Fibroblast of villous mesenchyme (primary cell): ENCODE data around the gene APOA4. TPM values are rescaled to one million over a fixed set of nuclear protein-coding genes. Genes with fewer than 3 reads are reported as not detected.
"Not testable (repeated sequence)": the region's sequence is repeated elsewhere in the genome, so short reads cannot be mapped to it uniquely, and the experiment has no call there.

Experiments
- DNase-seq: peaks from one replicate; pipeline ENCODE4 v3.0.0-alpha.2; 2010; ENCODE audit warnings: low read depth
- H3K4me3 ChIP-seq: 2 replicates; pipeline ENCODE4 v1.5.1; 2011; ENCODE audit warnings: low read depth, mild to moderate bottlenecking, low read length
- total RNA-seq: library from RNA; depleted of rRNA; stranded (reverse); fragments of >200 nt; gene quantifications from 2 replicates; pipeline ENCODE4 v1.2.3, GENCODE V29; 2012
- TF ChIP-seq, protein P1 (sequence below): IDR thresholded peaks from 2 replicates; pipeline ENCODE4 v1.5.1; 2012; ENCODE audit warnings: low read depth, mild to moderate bottlenecking, low read length; ENCODE audit not compliant: insufficient read depth

Gene APOA4
- total RNA-seq, 1 donor = not detected

DNA sequence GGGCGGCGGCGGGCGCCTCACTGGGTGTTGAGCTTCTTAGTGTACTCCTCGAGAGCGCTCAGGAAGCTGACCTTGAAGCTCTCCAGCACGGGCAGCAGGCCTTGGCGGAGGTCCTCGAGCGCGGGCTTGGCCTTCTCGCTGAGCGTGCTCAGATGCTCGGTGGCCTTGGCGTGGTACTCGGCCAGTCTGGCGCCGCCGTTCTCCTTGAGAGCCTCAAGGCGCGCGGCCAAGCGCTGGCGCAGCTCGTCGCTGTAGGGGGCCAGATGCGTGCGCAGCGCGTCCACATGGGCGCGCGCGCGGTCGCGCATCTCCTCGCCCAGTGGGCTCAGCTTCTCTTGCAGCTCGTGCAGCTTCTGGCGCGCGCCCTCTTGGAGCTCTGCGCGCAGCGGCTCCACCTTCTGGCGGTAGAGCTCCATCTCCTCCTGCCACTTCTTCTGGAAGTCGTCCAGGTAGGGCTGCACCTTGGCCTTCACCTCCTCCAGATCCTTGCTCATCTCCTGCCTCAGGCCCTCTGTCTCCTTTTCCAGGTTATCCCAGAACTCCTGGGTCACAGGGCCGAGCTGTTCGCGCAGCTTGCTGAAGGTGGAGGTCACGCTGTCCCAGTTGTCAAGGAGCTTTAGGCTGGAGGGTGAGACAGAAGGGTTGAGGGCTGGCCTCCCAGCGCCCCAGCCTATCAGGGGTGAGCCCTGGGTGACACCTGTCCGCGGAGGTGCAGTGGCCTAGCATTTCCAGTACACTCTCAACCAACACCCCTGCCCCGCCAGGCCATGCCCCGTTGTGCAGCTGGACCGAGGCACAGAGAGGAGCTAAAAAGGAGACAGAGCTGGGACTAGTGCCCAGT is 12.9 kb upstream of the APOA4 start:
- peak; percentile 87 for DNase-seq
- TF ChIP-seq, protein P1, sequence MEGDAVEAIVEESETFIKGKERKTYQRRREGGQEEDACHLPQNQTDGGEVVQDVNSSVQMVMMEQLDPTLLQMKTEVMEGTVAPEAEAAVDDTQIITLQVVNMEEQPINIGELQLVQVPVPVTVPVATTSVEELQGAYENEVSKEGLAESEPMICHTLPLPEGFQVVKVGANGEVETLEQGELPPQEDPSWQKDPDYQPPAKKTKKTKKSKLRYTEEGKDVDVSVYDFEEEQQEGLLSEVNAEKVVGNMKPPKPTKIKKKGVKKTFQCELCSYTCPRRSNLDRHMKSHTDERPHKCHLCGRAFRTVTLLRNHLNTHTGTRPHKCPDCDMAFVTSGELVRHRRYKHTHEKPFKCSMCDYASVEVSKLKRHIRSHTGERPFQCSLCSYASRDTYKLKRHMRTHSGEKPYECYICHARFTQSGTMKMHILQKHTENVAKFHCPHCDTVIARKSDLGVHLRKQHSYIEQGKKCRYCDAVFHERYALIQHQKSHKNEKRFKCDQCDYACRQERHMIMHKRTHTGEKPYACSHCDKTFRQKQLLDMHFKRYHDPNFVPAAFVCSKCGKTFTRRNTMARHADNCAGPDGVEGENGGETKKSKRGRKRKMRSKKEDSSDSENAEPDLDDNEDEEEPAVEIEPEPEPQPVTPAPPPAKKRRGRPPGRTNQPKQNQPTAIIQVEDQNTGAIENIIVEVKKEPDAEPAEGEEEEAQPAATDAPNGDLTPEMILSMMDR = peak; percentile 62
- H3K4me3 ChIP-seq = peak overlapping the region; percentile 48

DNA sequence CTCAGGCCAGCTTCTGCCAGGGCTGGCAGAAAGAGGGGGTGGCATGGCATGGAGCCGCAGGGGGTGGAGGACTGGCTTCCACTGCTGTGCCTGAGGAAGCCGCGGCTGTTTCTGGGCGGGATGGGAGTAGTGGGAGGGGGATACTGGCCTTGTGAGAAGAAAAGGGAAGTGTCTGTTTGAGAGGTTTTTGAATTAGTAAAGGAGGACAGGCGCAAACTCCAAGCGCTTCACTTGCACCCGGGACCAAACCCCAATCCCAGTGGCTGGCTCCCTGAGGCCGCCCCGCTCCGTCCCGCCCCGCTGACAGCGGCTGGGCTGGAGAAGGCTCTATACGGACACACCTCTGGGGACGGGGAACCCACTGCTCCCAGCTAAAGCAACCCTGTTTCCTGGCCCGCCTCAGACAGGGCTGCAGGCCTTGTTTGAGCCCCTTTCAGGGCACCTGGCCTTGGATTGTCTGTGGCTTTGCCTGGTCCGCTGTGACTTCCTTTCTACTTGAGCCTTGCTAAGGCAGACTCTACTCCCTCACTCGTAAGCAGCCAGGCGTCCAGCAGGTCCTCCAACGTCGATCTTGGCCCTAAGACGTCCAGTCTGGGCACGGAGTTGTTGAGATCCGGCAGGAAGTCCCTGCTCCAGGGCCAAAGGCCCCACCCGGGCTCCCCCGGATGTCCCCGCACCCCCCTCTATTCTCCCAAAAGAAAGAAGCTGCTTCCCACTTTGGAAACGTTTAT is 12.1 kb upstream of the APOA4 start:
- TF ChIP-seq, protein P1 = no peak
- no peak for DNase-seq
- peak overlapping the region; percentile 48 for H3K4me3 ChIP-seq

DNA sequence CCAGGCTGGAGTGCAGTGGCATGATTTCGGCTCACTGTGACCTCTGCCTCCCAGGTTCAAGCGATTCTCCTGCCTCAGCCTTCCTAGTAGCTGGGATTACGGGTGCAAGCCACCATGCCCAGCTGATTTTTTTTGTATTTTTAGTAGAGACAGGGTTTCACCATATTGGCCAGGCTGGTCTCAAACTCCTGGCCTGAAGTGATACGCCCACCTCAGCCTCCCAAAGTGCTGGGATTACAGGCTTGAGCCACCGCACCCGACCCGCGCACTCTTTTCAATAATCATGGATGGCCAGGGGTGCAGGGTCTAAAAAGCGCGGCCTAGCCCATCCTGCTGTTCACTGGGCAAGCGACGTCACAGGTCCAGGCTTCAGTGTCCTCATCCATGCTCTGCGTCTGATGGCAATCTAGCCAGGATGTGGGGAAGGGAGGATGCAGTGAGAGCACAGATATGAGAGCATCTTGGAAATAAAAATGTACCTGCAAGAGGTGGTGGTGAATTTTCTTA is 11.5 kb upstream of the APOA4 start:
- DNase-seq, H3K4me3 ChIP-seq: not testable (repeated sequence)

DNA sequence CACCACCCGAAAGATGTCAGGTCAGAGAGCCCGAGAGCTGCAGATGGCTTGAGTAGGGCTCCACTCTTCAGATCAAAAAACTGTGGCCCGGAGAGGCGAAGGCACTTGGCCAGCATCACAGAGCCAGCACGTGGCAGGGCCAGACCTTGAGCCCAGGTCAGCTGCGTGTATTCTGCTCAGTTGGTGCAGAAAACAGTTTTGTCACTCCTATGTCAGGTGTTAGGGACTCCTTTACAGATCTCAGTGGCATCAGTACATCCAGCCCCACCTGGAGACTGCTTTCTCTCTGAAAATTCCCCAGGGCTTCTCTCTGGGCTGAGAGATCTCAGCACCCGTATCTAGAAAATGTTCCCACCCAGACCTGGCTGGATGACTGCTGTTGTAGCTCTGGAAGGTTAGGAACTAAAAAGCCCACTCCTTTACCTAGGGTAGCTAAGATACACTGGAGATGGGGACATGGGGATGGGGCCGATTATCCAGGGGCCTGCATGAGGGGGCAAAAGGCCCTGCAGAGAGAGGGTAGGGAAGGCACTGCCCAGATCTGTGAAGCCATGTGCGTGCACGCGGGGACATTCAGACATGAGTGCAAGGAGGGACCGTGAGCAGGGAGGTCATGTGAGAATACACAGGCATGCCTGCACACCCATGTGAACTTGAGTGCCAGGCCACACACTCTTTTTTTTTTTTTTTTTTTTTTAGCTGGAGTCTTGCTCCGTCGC is 10.9 kb upstream of the APOA4 start:
- H3K4me3 ChIP-seq = no peak overlapping the region
- TF ChIP-seq, protein P1 = no peak
- no peak for DNase-seq

DNA sequence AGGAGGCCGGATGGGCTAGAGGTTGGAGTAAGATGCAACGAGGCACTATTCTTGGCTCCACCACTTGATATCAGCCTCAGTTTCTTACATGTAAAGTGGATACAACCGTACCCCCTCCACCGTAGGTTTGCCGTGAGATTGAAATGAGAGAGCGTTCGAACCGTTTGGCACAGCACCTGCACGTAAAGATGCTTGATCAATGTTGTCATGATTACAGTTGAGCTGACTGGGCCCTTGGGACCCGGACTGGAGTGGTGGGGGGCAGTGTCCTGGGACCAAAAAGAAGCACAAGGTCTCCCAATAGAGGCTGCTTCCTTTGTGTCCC is 10.3 kb upstream of the APOA4 start:
- DNase-seq = no peak
- H3K4me3 ChIP-seq = no peak overlapping the region
- TF ChIP-seq, protein P1 = no peak

DNA sequence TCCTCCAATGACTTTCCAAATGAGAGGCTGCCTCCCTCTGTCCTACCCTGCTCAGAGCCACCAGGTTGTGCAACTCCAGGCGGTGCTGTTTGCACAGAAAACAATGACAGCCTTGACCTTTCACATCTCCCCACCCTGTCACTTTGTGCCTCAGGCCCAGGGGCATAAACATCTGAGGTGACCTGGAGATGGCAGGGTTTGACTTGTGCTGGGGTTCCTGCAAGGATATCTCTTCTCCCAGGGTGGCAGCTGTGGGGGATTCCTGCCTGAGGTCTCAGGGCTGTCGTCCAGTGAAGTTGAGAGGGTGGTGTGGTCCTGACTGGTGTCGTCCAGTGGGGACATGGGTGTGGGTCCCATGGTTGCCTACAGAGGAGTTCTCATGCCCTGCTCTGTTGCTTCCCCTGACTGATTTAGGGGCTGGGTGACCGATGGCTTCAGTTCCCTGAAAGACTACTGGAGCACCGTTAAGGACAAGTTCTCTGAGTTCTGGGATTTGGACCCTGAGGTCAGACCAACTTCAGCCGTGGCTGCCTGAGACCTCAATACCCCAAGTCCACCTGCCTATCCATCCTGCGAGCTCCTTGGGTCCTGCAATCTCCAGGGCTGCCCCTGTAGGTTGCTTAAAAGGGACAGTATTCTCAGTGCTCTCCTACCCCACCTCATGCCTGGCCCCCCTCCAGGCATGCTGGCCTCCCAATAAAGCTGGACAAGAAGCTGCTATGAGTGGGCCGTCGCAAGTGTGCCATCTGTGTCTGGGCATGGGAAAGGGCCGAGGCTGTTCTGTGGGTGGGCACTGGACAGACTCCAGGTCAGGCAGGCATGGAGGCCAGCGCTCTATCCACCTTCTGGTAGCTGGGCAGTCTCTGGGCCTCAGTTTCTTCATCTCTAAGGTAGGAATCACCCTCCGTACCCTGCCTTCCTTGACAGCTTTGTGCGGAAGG is 9.5 kb upstream of the APOA4 start:
- no peak for DNase-seq
- no peak overlapping the region for H3K4me3 ChIP-seq
- TF ChIP-seq, protein P1 = no peak
